Daoy (cell line): Measurements from ENCODE around the gene IL17RD. TPM values are rescaled to one million over a fixed set of nuclear protein-coding genes. Genes with fewer than 3 reads are reported as not detected.

ENCODE experiments used
- DNase-seq: peaks from one replicate; pipeline ENCODE4 v3.0.0-alpha.2; 2015; ENCODE audit warnings: low read depth
- total RNA-seq: library from RNA; depleted of rRNA; stranded (reverse); fragments of >200 nt; shearing (Covaris generic); gene quantifications from 2 replicates; pipeline ENCODE4 v1.2.3, GENCODE V29; 2014; rRNA removed

IL17RD gene
- total RNA-seq, 1 experiment from 2014 or later: 0.46 TPM

DNA sequence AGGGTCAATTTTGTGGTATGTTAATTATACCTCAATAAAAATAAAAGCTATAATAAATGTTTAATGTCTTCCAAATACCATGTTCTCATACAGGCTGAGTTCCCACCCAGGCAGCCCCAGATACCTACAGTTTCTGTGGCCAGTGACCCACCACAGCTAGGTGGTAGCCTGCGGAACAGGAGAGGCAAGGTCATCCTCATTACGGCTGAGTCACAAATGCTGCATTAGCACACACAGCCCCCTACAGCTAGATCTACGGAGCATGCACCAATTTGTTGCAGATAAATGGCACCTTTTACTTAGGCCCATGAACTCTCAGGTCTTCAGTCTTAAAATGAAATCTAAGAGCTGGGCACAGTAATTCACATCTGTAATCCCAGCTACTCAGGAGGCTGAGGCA is 99.6 kb downstream of the IL17RD start:
- peak; percentile 19 for DNase-seq

DNA sequence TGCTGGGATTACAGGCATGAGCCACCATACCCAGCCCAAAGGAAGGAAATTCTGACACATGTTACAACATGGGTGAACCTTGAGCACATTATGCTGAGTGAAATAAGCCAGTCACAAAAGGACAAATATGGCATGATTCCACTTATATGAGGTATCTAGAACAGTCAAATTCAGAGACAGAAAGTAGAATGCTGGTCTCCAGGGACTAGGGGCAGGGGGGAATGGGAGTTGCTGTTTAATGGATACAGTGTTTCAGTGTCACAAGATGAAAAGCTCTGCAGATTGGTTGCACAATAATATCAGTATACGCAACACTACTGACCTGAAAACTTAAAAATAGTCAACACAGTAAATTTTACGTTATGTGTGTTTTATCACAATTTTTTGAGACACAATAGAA is 100.6 kb downstream of the IL17RD start:
- no peak for DNase-seq

DNA sequence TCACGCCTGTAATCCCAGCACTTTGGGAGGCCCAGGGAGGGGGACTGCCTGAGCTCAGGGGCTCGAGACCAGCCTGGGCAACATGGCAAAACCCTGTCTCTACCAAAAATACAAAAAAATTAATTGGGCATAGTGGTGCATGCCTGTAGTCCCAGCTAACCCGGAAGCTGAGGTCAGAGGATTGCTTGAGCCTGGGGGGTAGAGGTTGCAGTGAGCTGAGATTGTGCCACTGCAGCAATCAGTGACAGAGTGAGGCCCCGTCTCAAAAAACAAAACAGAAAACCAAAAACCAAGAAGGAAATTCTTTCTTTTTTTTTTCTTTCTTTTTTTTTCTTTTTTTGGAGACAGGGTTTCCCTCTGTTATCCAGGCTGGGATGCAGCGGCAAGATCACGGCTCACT is 101.2 kb downstream of the IL17RD start:
- no peak for DNase-seq

DNA sequence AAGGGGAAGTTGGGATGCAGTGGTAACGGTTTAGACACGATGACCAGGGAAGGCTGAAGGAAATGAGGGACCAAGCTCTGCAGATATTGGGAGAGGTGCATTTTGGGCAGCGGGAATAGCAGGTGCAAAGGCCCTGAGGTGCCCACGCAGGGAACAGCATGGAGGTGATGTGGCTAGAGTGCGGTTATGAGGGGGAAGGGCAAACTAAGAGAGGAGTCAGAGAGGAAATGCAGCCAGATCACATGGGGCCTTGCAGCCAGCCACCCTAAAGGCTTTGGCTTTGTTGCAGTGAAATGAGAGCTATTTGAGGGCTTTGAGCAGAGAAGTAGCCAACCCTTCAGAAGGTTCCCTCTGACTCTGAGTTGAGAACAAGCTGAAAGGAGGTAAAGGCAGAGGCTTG is 102.1 kb downstream of the IL17RD start:
- no peak for DNase-seq

DNA sequence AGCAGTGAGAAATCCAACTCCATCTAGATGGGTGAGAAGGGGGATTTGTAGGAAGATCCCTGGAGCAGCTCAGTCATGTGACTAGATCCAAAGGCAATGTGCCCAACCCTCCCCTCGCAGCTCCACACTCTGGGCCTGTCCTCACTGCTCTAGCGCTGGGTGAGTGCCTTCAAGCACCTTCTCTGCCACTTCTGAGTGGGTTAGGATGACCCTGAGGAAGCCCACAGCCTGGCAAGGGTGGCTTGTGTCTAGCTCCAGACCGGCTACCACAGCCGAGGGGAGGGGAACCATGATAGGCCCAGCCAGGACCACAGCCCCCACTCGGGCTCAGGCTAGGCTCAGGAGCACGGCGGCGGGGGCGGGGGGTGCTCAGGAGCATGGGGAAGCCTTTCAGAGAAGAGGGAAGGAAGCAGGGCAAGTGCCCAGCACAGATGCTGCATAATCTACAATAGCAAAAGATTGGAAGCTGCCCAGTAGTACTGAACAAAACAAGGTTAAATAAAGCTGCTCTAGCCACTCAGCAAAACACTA is 103.0 kb downstream of the IL17RD start:
- DNase-seq: no peak

DNA sequence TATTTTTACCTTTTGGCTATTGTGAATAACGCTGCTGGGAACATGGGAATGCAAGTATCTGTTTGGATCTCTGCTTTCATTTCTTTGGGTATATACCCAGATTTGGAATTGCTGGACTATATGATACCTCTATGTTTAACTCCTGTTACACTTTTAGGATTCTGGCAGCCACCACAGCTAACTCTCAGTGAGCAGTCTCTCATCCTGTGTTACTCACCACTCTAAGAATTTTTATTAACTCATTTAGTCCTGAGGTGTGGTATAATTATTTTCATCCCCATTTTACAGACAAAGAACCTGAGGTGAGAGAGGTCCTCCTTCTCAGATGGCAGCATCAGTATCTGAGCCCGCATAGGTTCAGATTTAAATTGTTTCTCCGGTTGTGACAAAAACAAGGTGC is 103.6 kb downstream of the IL17RD start:
- peak; percentile 17 for DNase-seq

DNA sequence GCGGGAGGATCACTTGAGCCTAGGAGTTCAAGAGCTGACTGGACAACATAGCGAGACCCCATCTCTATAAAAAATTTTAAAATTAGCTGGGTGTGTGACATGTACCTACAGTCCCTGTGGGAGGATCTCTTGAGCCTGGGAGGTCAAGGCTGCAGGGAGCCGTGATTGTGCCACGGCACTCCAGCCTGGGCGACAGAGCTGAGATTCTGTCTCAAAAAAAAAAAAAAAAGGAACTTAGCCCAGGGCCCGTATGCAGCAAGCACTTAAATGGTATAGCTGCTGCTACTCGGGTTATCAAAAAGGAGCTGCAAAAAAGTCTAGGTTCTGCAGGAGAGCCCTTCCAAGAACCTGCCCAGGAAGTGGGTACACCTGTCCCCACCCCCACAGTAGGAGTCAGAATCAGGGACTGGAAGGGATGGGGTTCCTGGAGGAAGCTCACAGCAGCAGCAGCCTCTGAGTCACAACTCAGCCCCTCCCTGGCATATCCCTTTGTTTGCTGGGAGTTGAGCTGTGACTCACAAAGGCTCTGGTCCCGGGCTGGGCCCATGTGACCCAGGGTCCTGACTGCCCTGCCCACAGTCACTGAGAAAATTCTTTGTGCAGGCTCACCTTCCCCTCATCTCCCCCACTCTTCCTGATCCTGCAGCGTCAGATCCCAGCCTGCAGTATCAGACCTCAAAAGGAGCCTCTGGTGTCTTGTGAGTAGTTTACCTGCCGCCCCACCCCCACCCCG is 104.9 kb downstream of the IL17RD start, which contains the start of gene SPATA12:
SPATA12 (plus strand) TSS at position 576 of the 733 bp plus-strand sequence. CDS start 13,031 bp downstream, outside the sequence.
- DNase-seq: peak; percentile 94

DNA sequence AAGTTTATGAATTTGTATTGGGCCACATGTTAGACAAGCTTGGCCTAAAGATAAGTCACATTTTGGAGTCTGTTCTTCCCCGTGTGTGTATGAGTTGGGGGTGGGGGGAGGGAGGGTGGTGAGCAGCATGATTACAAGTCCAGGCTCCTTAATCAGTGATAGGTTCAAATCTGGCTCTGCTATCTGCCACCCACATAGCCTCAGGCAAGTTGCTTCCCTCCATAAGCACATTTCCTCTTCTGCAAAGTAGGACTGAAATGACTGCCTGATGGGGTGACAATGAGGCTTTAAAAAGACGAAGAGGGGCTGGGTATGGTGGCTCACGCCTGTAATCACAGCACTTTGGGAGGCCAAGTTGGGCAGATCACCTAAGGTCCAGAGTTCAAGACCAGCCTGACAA is 105.7 kb downstream of the IL17RD start:
- DNase-seq: peak; percentile 24

DNA sequence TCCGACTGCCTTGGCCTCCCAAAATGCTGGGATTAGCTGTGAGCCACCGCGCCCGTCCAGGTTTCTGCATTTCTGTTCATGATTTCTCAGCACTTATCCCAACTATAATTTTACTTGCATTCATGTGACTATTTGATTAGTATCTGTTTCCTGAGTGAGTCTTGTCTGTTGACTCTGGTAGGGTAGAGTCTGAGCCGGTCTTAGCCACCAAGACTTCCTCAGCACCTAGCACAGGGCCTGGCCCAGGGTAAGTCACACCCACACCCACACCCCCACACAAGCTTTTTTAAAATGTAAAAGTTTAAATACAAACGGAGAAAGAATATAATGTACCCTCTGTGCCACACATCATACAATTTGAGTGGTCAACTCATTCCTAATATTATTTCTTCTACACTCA is 107.8 kb downstream of the IL17RD start:
- DNase-seq: no peak

DNA sequence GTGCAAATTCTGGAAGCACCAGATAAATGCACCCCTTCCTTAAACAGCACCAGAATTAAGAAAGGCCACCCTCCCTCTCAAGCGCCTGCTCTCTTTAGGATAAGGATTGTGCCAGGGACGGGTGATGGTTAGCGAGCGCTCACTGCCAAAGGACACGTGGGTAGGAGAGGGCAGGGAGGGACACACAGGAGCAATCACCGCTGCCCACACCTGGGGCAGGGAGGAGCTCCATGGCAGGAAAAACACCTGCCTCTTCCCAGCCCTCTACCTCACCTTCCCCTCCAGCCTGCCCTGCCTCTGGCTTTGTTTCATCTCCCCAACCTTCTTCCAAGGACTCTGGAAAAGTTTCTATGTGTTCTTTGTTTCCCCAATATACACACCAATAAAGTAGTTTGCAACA is 112.0 kb downstream of the IL17RD start:
- no peak for DNase-seq

DNA sequence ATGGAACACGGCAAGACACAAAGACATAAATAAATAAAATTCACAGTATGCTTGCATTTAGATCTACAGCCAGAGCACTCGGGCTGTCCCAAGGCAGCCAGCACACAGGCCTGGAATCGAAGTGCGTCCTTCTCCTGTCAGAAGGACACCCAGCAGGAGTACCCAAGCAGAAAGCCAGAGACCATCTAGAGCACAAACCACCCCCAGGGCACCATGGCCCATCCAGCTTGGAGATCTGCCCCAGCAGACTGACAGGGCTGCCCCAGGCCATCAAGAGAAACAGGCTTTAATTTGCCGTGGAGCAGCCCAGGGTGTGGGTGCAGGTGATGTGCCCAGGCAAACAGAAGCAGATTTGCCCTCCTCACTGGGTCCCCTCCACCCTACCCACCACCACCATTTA is 112.5 kb downstream of the IL17RD start:
- DNase-seq: no peak

DNA sequence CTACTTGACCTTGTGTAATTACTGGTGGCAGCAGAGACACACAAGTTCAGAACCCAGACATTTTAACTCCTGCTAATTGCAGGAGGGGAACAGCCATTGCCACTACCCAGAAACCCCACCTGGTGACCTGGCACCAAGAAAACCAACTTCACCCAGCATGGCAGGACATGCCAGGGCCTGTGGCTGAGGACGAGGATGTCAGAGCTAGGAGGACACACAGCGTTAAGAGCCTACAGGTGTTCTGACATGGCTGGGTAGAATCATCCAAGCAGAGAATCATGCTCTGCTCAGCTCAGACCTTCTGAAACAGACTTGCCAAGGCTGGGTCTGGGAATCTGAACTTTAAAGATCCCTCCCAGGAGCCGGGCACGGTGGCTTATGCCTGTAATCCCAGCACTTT is 116.4 kb downstream of the IL17RD start:
- no peak for DNase-seq

DNA sequence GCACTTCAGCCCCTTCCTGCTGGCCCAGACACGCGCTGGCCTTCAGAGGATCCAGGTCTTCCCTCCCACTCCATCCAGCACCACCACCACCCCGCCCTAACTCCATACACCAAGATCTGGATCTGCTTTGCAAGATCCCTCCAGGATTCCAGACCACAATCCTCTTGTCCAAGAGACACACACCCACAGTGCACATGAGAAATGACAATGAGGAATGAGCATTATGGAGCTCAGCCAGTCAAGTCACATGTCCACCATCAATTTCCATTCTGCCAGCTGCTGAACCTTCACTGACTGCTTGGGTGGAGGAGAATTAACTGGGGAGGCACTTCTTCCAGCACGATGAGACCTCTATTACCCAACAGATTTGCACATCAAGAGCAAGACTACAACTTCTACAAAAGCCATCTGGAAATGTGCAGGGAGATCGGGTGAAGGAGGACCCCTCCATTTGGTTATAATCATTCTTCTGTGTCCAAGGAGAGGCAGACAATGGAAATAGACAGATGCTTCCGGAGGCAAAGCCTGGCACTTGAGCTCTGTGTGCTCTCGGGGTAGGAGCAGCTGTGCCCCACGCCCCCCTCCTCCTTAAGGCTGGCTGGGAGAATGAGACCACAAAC is 117.0 kb downstream of the IL17RD start:
- no peak for DNase-seq

DNA sequence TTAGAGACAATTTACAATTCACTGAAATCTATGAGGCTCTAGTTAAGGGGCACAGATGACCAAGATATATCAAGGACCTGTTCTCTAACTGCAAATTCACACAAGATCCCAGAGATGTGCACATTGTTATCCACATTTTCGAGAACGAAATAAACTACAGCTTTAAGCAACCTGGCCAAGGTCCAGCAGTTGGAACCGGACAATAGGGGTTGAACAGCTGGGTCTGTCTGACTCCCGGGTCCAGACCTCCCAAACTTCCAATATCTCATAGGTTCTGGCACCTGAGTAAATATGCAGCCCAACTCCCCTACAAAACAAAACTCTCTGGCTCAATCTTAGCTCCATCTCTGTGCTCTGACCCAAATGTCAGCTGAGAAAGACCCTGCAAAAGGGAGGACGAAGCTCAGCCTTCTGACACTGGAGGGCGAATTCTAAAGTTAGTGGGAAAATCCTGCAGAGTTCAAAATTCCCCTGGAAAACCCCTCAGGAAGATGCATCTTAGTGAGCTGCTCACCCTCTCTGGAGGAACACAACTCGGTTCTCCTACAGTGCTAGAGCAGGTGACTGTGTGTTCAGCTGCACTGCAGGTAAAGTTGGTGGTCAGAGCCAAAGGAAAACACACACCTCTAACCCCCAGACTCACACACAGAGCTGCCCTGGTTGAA is 118.9 kb downstream of the IL17RD start:
- no peak for DNase-seq

DNA sequence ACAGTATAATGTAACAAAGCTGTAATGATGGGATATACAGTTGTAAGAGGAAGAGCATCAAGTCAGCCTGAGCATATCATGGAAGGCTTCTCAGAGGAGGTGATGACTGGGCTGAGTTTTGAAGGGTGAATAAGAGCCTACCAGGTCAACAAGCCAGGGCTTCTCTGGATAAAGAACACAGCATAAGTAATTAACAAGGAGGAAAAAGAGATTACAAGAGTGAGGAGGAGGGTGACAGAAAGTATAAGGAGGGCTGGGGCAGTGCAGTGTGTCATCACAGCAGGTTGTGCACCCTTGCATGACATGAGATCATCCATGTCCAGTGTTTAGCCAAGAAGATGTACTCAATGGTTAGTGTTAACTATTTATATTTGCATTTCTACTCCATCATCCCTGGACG is 121.6 kb downstream of the IL17RD start:
- DNase-seq: no peak

DNA sequence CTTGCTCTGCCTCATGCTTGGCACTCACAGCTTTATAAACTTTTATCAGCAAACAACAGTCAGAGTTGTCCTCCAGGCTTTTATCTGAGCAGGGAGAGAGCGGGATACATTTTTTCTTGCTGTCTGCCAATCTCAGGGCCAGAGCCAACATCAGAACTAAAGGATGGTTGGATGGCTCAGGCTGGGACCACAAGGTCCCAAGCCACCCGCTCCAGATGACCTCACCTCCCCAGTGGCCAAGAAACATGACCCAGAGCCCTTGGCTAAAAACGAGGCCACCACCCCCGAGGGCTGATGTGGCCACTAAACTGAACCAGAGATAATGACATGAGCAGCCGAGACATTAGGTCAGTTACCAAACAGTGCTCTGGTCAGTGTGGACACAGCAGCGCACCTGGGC is 123.5 kb downstream of the IL17RD start:
- no peak for DNase-seq

Other genes starting within 250 kb of the IL17RD start
- 0.34 TPM in 1 of 2 replicates, not detected in the other for gene SPATA12, start 104.7 kb downstream of the IL17RD start, total RNA-seq
- gene HESX1, start 34.6 kb upstream of the IL17RD start, total RNA-seq: 0.11 TPM in 1 of 2 replicates, not detected in the other
- 23.3 and 30.7 TPM in 2 replicates for gene APPL1, start 62.4 kb upstream of the IL17RD start, total RNA-seq
- gene ASB14, start 127.3 kb upstream of the IL17RD start, total RNA-seq: not detected in 2 replicates